Stomach (tissue), 9 donors: Measurements from ENCODE around the gene THSD7B. TPM values are rescaled to one million over a fixed set of nuclear protein-coding genes. Genes with fewer than 3 reads are reported as not detected.
"Not testable (repeated sequence)": the region's sequence is repeated elsewhere in the genome, so short reads cannot be mapped to it uniquely, and the experiment has no call there.

Experiments
- DNase-seq, 2 donors: peaks; one replicate each; pipeline versions ENCODE4 v3.0.0 to v3.0.0-alpha.2; 2013 to 2019
- H3K27ac ChIP-seq, 5 donors: fragments of 200-600 bp in 4 of 5; sonication (generic) in 4 of 5; one replicate each; pipeline ENCODE4 v1.5.1; 2013 to 2019; ENCODE audit warnings: mild to moderate bottlenecking in 1 of 5, moderate library complexity in 1 of 5
- H3K27me3 ChIP-seq, 3 donors: fragments of 200-600 bp; sonication (generic); one replicate each; pipeline ENCODE4 v1.5.1; 2017 to 2019; ENCODE audit warnings: mixed run types in 1 of 3
- H3K36me3 ChIP-seq, 4 donors: fragments of 200-600 bp; sonication (generic); 1 replicate in 3 of 4; 2 replicates in 1 of 4; pipeline ENCODE4 v1.5.1; 2016 to 2019
- H3K4me1 ChIP-seq, 4 donors: fragments of 200-600 bp; sonication (generic); one replicate each; pipeline ENCODE4 v1.5.1; 2016 to 2019
- H3K4me3 ChIP-seq, 4 donors: fragments of 200-600 bp; sonication (generic) in 3 of 4; one replicate each; pipeline ENCODE4 v1.5.1; 2016 to 2019; ENCODE audit warnings: mild to moderate bottlenecking in 1 of 4
- H3K9me3 ChIP-seq, 4 donors: fragments of 200-600 bp; sonication (generic); one replicate each; pipeline ENCODE4 v1.5.1; 2016 to 2019
- EP300 ChIP-seq: sonication (generic); formaldehyde crosslinking; IDR thresholded peaks from one replicate; pipeline ENCODE4 v1.6.1; 2017; ENCODE audit warnings: antibody characterized with exemption
- POLR2A ChIP-seq, 4 donors: fragments of 450-650 bp; IDR thresholded peaks; one replicate each; pipeline ENCODE4 v1.6.1; 2016; ENCODE audit warnings: antibody characterized with exemption in 4 of 4, control low read depth in 2 of 4, mild to moderate bottlenecking in 1 of 4, moderate library complexity in 1 of 4
- POLR2AphosphoS5 ChIP-seq, 3 donors: sonication (generic); formaldehyde crosslinking; IDR thresholded peaks; one replicate each; pipeline ENCODE4 v1.6.1; 2016; ENCODE audit warnings: antibody characterized with exemption in 3 of 3
- WGBS, 5 donors: extraction: QIAGEN DNeasy Blood & Tissue Kit in 3 of 5; methylation state at CpG; one replicate each; pipeline versions ENCODE4 v1.1.5 to v1.1.7; 2013 to 2018; 5-methylcytosine and 5-hydroxymethylcytosine counted together
- intact Hi-C: fragments of 100-400 bp; cut with DNase I; formaldehyde crosslinking; loops from one replicate; pipeline ENCODE4 v1.15.1; 2023; ENCODE audit warnings: low total_unique reads
- polyA plus RNA-seq, 3 donors: library from polyadenylated mRNA; stranded (reverse); fragments of 200-250 nt; gene quantifications; one replicate each; pipeline ENCODE4 v1.2.3, GENCODE V29; 2013
- total RNA-seq, 5 donors: library from RNA; depleted of rRNA; stranded (reverse); fragments of >200 nt; gene quantifications; one replicate each; pipeline versions ENCODE4 v1.1.0 to v1.2.3, GENCODE V29; 2014 to 2016
- TF ChIP-seq, protein P1 (sequence below), 7 experiments: fragments of 450-650 bp in 4 of 7; fragments of 200-600 bp in 3 of 7; sonication (generic) in 3 of 7; IDR thresholded peaks; one replicate each; pipeline ENCODE4 v1.5.1; 2016 to 2019; ENCODE audit warnings: antibody characterized with exemption in 7 of 7, control low read depth in 2 of 7, mild to moderate bottlenecking in 1 of 7
- donor health status: healthy with polysubstance abuse.
- donor health status: Bipolar disorder and iron deficiency.
- donor health status: healthy.

THSD7B gene
- total and polyA plus RNA-seq, 8 donors = 0.05 to 4.4 TPM; not detected in 6

- no peak for TF ChIP-seq EP300
- TF ChIP-seq POLR2AphosphoS5 (IDR thresholded peaks at IDR 0.05) = no peak
- TF ChIP-seq POLR2A (IDR thresholded peaks at IDR 0.05) = no peak
- TF ChIP-seq, protein P1, sequence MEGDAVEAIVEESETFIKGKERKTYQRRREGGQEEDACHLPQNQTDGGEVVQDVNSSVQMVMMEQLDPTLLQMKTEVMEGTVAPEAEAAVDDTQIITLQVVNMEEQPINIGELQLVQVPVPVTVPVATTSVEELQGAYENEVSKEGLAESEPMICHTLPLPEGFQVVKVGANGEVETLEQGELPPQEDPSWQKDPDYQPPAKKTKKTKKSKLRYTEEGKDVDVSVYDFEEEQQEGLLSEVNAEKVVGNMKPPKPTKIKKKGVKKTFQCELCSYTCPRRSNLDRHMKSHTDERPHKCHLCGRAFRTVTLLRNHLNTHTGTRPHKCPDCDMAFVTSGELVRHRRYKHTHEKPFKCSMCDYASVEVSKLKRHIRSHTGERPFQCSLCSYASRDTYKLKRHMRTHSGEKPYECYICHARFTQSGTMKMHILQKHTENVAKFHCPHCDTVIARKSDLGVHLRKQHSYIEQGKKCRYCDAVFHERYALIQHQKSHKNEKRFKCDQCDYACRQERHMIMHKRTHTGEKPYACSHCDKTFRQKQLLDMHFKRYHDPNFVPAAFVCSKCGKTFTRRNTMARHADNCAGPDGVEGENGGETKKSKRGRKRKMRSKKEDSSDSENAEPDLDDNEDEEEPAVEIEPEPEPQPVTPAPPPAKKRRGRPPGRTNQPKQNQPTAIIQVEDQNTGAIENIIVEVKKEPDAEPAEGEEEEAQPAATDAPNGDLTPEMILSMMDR (IDR thresholded peaks at IDR 0.05) = no peak
- no peak overlapping the region for H3K27ac ChIP-seq
Observed at GRCh38 chr2:136956050-136956449, 190.7 kb downstream of the THSD7B start.

DNA sequence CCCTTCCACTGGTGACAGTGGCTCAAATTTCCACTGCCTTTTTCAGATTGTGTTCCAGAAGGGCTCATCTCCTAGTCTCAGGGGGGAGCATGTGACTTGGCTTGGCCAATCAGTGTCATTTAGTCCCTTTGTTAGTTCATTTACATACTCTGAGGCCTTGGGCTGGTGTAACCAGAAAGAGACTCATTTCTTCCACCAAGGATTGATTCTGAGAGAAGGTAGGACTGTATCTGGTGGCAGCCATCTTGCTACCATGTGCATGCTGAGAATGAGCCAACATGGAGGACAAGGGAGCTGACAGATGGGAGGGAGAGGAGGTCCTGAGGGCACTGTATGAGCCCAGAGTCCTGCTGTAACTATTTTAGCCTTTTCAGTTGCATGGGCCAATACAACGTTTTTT lies 191.7 kb downstream of the THSD7B start:
- WGBS, 5 donors = 0 to 84% (median 27%) methylated on average over 1 of the region's 1 CpG
- TF ChIP-seq, protein P1 (IDR thresholded peaks at IDR 0.05) = no peak
- TF ChIP-seq POLR2A (IDR thresholded peaks at IDR 0.05) (no peak), POLR2AphosphoS5 (IDR thresholded peaks at IDR 0.05) (no peak), EP300 (no peak)
- DNase-seq = no peak
- Histone ChIP-seq H3K36me3 (no peaks in the 10 kb centered on the region), H3K9me3 (peaks cover 0 to 6% (median 0%) of the 10 kb centered on the region in 4 donors), H3K27ac (no peak overlapping the region), H3K4me3 (no peak overlapping the region), H3K4me1 (no peaks in the 10 kb centered on the region), H3K27me3 (no peaks in the 10 kb centered on the region)
- intact Hi-C loops = no loop called here

More at GRCh38 chr2:136956050-136956449, 190.7 kb downstream of the THSD7B start:
- Histone ChIP-seq H3K4me3 (no peak overlapping the region), H3K27me3 (no peaks in the 10 kb centered on the region), H3K9me3 (peaks cover 0 to 6% (median 0%) of the 10 kb centered on the region in 4 donors), H3K36me3 (no peaks in the 10 kb centered on the region), H3K4me1 (no peaks in the 10 kb centered on the region)
- 0 to 63% (median 2%) methylated on average over 1 of the region's 1 CpG for WGBS, 5 donors
- intact Hi-C loops = no loop called here
- no peak for DNase-seq

- TF ChIP-seq POLR2AphosphoS5 (IDR thresholded peaks at IDR 0.05) (no peak), EP300 (no peak)
- H3K9me3 ChIP-seq = peaks cover 0 to 6% (median 0%) of the 10 kb centered on the region in 4 donors
- H3K27me3 ChIP-seq = no peaks in the 10 kb centered on the region
- intact Hi-C loops = no loop called here
- DNase-seq = no peak
- H3K36me3 ChIP-seq = no peaks in the 10 kb centered on the region
- H3K4me3 ChIP-seq = no peak overlapping the region
- H3K27ac ChIP-seq = no peak overlapping the region
- no peaks in the 10 kb centered on the region for H3K4me1 ChIP-seq
- WGBS, 5 donors = 62 to 75% (median 71%) methylated on average over 3 of the region's 3 CpGs
Observed at GRCh38 chr2:136962105-136962725, 196.9 kb downstream of the THSD7B start.

DNA sequence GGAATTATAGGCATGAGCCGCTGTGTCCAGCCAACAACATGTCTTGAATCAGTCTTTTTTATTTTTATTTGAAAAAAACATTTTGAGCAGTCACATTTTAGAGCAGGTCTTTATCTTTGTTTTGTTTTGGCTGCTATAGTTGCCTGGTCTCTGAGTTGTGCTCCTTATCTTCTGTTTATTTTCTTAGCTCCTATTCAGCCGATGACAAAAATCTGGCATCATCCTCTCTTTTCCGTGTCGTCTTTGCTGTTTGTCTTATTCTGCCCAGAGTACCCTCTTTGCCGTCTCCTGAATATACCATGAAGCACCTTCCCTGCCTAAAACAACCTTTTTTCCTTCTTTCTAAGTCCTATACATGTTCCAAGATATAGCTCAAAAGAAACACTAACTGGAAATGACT lies 201.1 kb downstream of the THSD7B start:
- TF ChIP-seq POLR2A (IDR thresholded peaks at IDR 0.05) (no peak), EP300 (no peak), POLR2AphosphoS5 (IDR thresholded peaks at IDR 0.05) (no peak)
- TF ChIP-seq, protein P1 (IDR thresholded peaks at IDR 0.05) = no peak
- Histone ChIP-seq H3K4me3 (no peak overlapping the region), H3K27me3 (no peaks in the 10 kb centered on the region), H3K27ac (no peak overlapping the region), H3K9me3 (no peaks in the 10 kb centered on the region), H3K36me3 (no peaks in the 10 kb centered on the region), H3K4me1 (no peaks in the 10 kb centered on the region)
- DNase-seq = no peak
- WGBS, 5 donors = 35 to 46% (median 40%) methylated on average over 5 of the region's 5 CpGs
- intact Hi-C loops = no loop called here

GRCh38 chr2:136980303-136980702 lies 215.0 kb downstream of the THSD7B start:
- Histone ChIP-seq H3K27ac (no peak overlapping the region), H3K4me1 (no peaks in the 10 kb centered on the region), H3K9me3 (peaks cover 0 to 14% (median 0%) of the 10 kb centered on the region in 4 donors), H3K27me3 (no peaks in the 10 kb centered on the region), H3K4me3 (no peak overlapping the region), H3K36me3 (no peaks in the 10 kb centered on the region)
- 80 to 100% (median 88%) methylated on average over 1 to 3 of the region's 3 CpGs for WGBS, 5 donors
- TF ChIP-seq POLR2AphosphoS5 (IDR thresholded peaks at IDR 0.05) (no peak), POLR2A (IDR thresholded peaks at IDR 0.05) (no peak), EP300 (no peak)
- TF ChIP-seq, protein P1 (IDR thresholded peaks at IDR 0.05) = no peak
- no peak for DNase-seq
- intact Hi-C loops = no loop called here

DNA sequence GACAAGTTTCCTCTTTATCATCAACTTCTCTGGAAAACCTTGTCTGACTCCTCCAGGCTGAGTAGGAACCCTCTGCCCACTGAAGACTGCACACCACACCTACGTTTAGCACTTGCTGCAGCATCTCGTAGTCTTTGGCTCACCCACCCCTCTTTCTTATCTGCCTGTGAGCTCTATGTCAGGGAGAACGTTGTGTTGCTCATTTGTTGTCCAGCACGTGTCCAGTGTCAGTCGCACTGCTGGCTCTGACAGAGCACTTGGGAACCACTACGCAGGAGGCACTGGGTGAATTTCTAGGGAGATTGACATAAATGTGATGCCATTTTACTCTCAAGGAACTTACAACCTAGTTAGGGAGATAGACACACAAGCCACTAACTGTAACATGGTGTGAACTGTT lies 216.3 kb downstream of the THSD7B start:
- H3K27me3 ChIP-seq, DNase-seq, intact Hi-C loops, H3K4me3 ChIP-seq, H3K4me1 ChIP-seq, H3K36me3 ChIP-seq, H3K9me3 ChIP-seq, H3K27ac ChIP-seq: not testable (repeated sequence)
- 73 to 94% (median 83%) methylated on average over 6 of the region's 6 CpGs for WGBS, 5 donors
